ENCODE measurements around the gene SPOCK2. TPM values are rescaled to one million over a fixed set of nuclear protein-coding genes. Genes with fewer than 3 reads are reported as not detected.

Gene SPOCK2
- total and polyA plus RNA-seq, 2 of the 4 experiments (the other 2 are of a cell fraction) = 0.02 TPM; not detected in 1

DNA sequence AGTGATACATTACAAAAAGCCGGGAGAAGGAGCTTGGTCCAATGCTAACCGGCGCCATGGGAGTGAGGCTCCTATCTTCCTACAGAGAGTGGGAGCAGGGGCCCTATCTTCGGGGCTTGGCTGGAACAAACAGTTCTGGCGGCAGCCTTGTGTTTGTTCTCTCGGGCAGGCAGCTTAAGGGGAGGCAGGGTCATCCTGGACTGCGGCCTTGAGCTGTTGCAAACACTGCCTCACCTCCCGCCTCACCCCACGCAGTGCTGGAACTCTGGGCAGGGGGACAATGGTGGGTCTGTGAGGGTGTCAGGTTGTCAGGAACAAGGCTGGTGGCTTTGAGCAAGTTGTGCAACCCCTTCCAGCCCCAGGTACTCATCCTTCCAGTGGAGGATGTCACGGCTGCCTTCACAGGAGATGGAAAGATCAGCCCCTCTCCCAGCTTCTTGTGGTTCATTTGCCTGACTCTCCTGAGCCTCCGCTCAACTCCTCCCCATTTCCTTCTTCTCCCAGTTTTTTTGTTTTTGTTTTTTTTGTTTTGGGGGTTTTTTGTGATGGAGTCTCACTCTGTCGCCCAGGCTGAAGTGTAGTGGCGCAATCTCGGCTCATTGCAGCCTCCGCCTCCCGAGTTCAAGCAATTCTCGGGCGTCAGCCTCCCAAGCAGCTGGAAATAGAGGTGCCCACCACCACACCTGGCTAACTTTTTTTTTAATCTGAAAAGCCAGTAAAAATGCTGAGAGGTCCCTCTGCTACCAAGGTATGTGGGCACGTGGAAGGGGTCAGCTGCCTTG, 57.4 kb downstream of the SPOCK2 start:
- H3K4me1 ChIP-seq (ENCODE audit: control insufficient read depth, insufficient read depth, low read length) = peaks cover 8% of the 10 kb centered on the region; the same call in 1 of the 2 replicates
- no peak overlapping the region for H3K56ac ChIP-seq (ENCODE audit: extremely low read depth, insufficient read depth, low read length)
- no peak overlapping the region for H3K9ac ChIP-seq (ENCODE audit: low read depth, low read length)
- ATAC-seq (ENCODE audit: low read depth) = no peak
- H4K8ac ChIP-seq (ENCODE audit: low read depth in 2 of 2, low read length in 2 of 2) = no peak overlapping the region
- H3K23ac ChIP-seq (ENCODE audit: low read depth, low read length) = no peak overlapping the region
- 40% methylated on average over 1 of the region's 19 CpGs; no CpG with 5 or more reads in 1 of the 2 experiments for WGBS, 2 experiments (ENCODE audit: extremely low coverage in 2 of 2, insufficient read length in 1 of 2)
- H3K4me3 ChIP-seq (ENCODE audit: insufficient read depth, low read depth, low read length) = no peak overlapping the region
- in situ Hi-C loops (cut with MboI; ENCODE audit: low sequenced_read_pairs) (no loop called here), intact Hi-C loops (cut with micrococcal nuclease) (no loop called here), dilution Hi-C loops (cut with HindIII; ENCODE audit: low sequenced_read_pairs, unreplicated experiment) (no loop called here)
- ChIA-PET CTCF (no interaction called here), POLR2A (ENCODE audit: unreplicated experiment) (no interaction called here)
- no peak overlapping the region for H3K18ac ChIP-seq (ENCODE audit: low read depth, low read length)
- H4K20me1 ChIP-seq (ENCODE audit: insufficient read depth, low read length) = no peaks in the 10 kb centered on the region
- no peak overlapping the region for H3K4ac ChIP-seq (ENCODE audit: low read depth, low read length)
- H2BK15ac ChIP-seq (ENCODE audit: low read depth, low read length) = no peak overlapping the region
- H2BK20ac ChIP-seq (ENCODE audit: low read depth, low read length) = no peak overlapping the region
- no peak overlapping the region for H2AFZ ChIP-seq (replicated peaks; ENCODE audit: low read length, poor library complexity)
- TF ChIP-seq, protein P1, sequence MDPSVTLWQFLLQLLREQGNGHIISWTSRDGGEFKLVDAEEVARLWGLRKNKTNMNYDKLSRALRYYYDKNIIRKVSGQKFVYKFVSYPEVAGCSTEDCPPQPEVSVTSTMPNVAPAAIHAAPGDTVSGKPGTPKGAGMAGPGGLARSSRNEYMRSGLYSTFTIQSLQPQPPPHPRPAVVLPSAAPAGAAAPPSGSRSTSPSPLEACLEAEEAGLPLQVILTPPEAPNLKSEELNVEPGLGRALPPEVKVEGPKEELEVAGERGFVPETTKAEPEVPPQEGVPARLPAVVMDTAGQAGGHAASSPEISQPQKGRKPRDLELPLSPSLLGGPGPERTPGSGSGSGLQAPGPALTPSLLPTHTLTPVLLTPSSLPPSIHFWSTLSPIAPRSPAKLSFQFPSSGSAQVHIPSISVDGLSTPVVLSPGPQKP (IDR thresholded peaks at IDR 0.05; ENCODE audit: borderline replicate concordance, low read depth, low read length) = no peak
- TF ChIP-seq SMC3 (IDR thresholded peaks at IDR 0.05; ENCODE audit: low read depth, low read length) = no peak
- TF ChIP-seq CEBPB (IDR thresholded peaks at IDR 0.05; ENCODE audit: low read depth, low read length) = no peak
- TF ChIP-seq MAFK (IDR thresholded peaks at IDR 0.05; ENCODE audit: low read depth, low read length) = no peak
- no peak overlapping the region for H4K5ac ChIP-seq (ENCODE audit: low read depth, low read length)
- no peak overlapping the region for H4K91ac ChIP-seq (ENCODE audit: insufficient read depth, low read depth, low read length)
- H3K9me1 ChIP-seq (ENCODE audit: insufficient read depth, low read length) = no peaks in the 10 kb centered on the region; the same call in 1 of the 2 replicates
- no peak overlapping the region for H3K4me2 ChIP-seq (ENCODE audit: low read depth, low read length)
- no peak overlapping the region for H2AK5ac ChIP-seq (ENCODE audit: low read depth, low read length)
- H3K36me3 ChIP-seq (ENCODE audit: control insufficient read depth, insufficient read depth, low read length) = no peaks in the 10 kb centered on the region
- BruUV-seq (replicated peaks) = no TSS peak
- no peak overlapping the region for H2BK5ac ChIP-seq (ENCODE audit: low read depth, low read length, poor library complexity, severe bottlenecking)
- peak overlapping the region; percentile 39 for H2AK9ac ChIP-seq (replicated peaks; ENCODE audit: low read depth, low read length, poor library complexity)
- no peak overlapping the region for H3K14ac ChIP-seq (replicated peaks; ENCODE audit: low read depth, low read length)
- H2BK120ac ChIP-seq (ENCODE audit: low read depth, low read length) = no peak overlapping the region
- H3K27ac ChIP-seq (ENCODE audit: insufficient read depth, low read length) = no peak overlapping the region
- H3K9me3 ChIP-seq (ENCODE audit: control insufficient read depth, insufficient read depth, low read length) = no peaks in the 10 kb centered on the region
- DNase-seq = no peak
- peaks cover 29% of the 10 kb centered on the region for H3K27me3 ChIP-seq (ENCODE audit: control insufficient read depth, insufficient read depth, low read length)
- H3K79me1 ChIP-seq (ENCODE audit: low read depth in 1 of 2, low read length in 2 of 2) = no peaks in the 10 kb centered on the region
